Mucosa of descending colon (tissue), 3 donors: Measurements from ENCODE around the gene PER1. TPM values are rescaled to one million over a fixed set of nuclear protein-coding genes. Genes with fewer than 3 reads are reported as not detected.

ENCODE experiments used
- ATAC-seq: fragments of 200-7000 bp; cut with Tn5 transposase; one replicate; pipeline ENCODE4 v1.9.1; 2020; ENCODE audit warnings: mild to moderate bottlenecking, moderate library complexity
- DNase-seq, 3 donors: peaks; one replicate each; pipeline ENCODE4 v3.0.0-alpha.2; 2020
- H3K36me3 ChIP-seq: fragments of 200-600 bp; one replicate; pipeline ENCODE4 v1.8.0; 2021; ENCODE audit warnings: low read depth, mild to moderate bottlenecking
- H3K4me1 ChIP-seq: fragments of 200-600 bp; one replicate; pipeline ENCODE4 v1.8.0; 2021; ENCODE audit warnings: low read depth, mild to moderate bottlenecking
- H3K4me3 ChIP-seq: fragments of 200-600 bp; one replicate; pipeline ENCODE4 v1.8.0; 2021; ENCODE audit warnings: mild to moderate bottlenecking
- H3K9me3 ChIP-seq: fragments of 200-600 bp; one replicate; pipeline ENCODE4 v1.8.0; 2021; ENCODE audit warnings: mild to moderate bottlenecking
- CTCF ChIP-seq: fragments of 200-600 bp; IDR thresholded peaks from one replicate; pipeline ENCODE4 v1.8.0; 2022; ENCODE audit warnings: antibody characterized with exemption, mild to moderate bottlenecking
- intact Hi-C, 2 donors: fragments of 100-400 bp; cut with DNase I in 1 of 2; cut with micrococcal nuclease in 1 of 2; formaldehyde crosslinking; loops; one replicate each; pipeline versions ENCODE4 v1.11.0 to v1.11.1; 2022; cut with DNase I, micrococcal nuclease
- total RNA-seq, 3 donors: library from RNA; stranded (reverse); fragmentation: NEBNext Ultra II Directional in 2 of 3; extraction: Animal tissue kit (Norgen Biotek cat#: 25700) in 2 of 3; gene quantifications; one replicate each; pipeline versions ENCODE4 v1.2.1 to v1.2.4, GENCODE V29; 2021 to 2023
- donor health status: DM: no; HTN: no; CAD: no; lungs with moderate emphysema.
- donor health status: DM: no; HTN: no; CAD: no.
- donor health status: DM: no; HTN: yes; CAD: no.

Gene PER1
- total RNA-seq, 3 donors from 2014 or later, result 14.9 to 185 (median 84.0) TPM

- intact Hi-C loops, result no loop called here
- peaks cover 17% of the 10 kb centered on the region for H3K4me1 ChIP-seq
- ATAC-seq, result no peak
Observed at GRCh38 chr17:8140065-8141029, 11.9 kb downstream of the PER1 start.

GRCh38 chr17:8138672-8139371 lies 13.4 kb downstream of the PER1 start:
- Histone ChIP-seq H3K4me1 (peaks cover 17% of the 10 kb centered on the region), H3K9me3 (no peaks in the 10 kb centered on the region), H3K4me3 (peak overlapping the region; percentile 11), H3K36me3 (peaks cover 3% of the 10 kb centered on the region)
- TF ChIP-seq CTCF, result peak; percentile 66
- DNase-seq (peak; percentile 95 to 99 (median 96)), ATAC-seq (peak; percentile 95)
- intact Hi-C loops, result no loop called here

More at GRCh38 chr17:8140065-8141029, 11.9 kb downstream of the PER1 start:
- Histone ChIP-seq H3K4me3 (no peak overlapping the region), H3K9me3 (no peaks in the 10 kb centered on the region), H3K36me3 (peaks cover 3% of the 10 kb centered on the region)
- peak in 1 of 3 donors; percentile 59 for DNase-seq
- TF ChIP-seq CTCF, result no peak

GRCh38 chr17:8138374-8138671 lies 13.9 kb downstream of the PER1 start:
- H3K4me1 ChIP-seq, result peaks cover 17% of the 10 kb centered on the region

GRCh38 chr17:8137645-8138373 lies 14.4 kb downstream of the PER1 start:
- ATAC-seq (no peak), DNase-seq (peak in 2 of 3 donors; percentile 31 to 40)
- Histone ChIP-seq H3K4me3 (no peak overlapping the region), H3K9me3 (no peaks in the 10 kb centered on the region), H3K36me3 (peaks cover 3% of the 10 kb centered on the region), H3K4me1 (peaks cover 17% of the 10 kb centered on the region)
- intact Hi-C loops, result no loop called here
- TF ChIP-seq CTCF, result no peak

More at GRCh38 chr17:8138374-8138671, 13.9 kb downstream of the PER1 start:
- Histone ChIP-seq H3K4me3 (no peak overlapping the region), H3K36me3 (peaks cover 3% of the 10 kb centered on the region), H3K9me3 (no peaks in the 10 kb centered on the region)
- TF ChIP-seq CTCF, result no peak
- DNase-seq (no peak), ATAC-seq (no peak)
- intact Hi-C loops, result no loop called here

- Histone ChIP-seq H3K36me3 (no peaks in the 10 kb centered on the region), H3K4me1 (peaks cover 9% of the 10 kb centered on the region), H3K9me3 (no peaks in the 10 kb centered on the region), H3K4me3 (no peak overlapping the region)
- DNase-seq (no peak), ATAC-seq (no peak)
- no peak for TF ChIP-seq CTCF
- intact Hi-C loops, result no loop called here
Observed at GRCh38 chr17:8133941-8134340, 18.3 kb downstream of the PER1 start.
